GM12891 (cell line): ENCODE measurements around the gene HAPSTR1.
"Not testable (repeated sequence)": the region's sequence is repeated elsewhere in the genome, so short reads cannot be mapped to it uniquely, and the experiment has no call there.

Experiments
- DNase-seq: peaks from one replicate; pipeline ENCODE4 v3.0.0; 2011; ENCODE audit warnings: low spot score; ENCODE audit not compliant: insufficient read length
- FAIRE-seq: peaks from 2 replicates; lab custom pipeline; 2011; peaks lifted over from hg19 to GRCh38; lab: Jason Lieb, UNC
- PAX5 ChIP-seq: IDR thresholded peaks from 2 replicates; pipeline ENCODE4 v1.6.1; 2011; ENCODE audit warnings: low read length, moderate library complexity, mild to moderate bottlenecking; ENCODE audit not compliant: insufficient read depth, severe bottlenecking
- POLR2A ChIP-seq: IDR thresholded peaks from 2 replicates; pipeline ENCODE4 v1.6.1; 2011; ENCODE audit warnings: low read depth, low read length, control low read depth
- POLR2AphosphoS5 ChIP-seq: IDR thresholded peaks from 2 replicates; pipeline ENCODE4 v1.6.1; 2011; ENCODE audit warnings: low read depth, low read length, control low read depth
- POU2F2 ChIP-seq: IDR thresholded peaks from 2 replicates; pipeline ENCODE4 v1.6.1; 2011; ENCODE audit warnings: low read depth, mild to moderate bottlenecking, control low read depth, low read length, moderate library complexity
- SPI1 ChIP-seq: IDR thresholded peaks from 2 replicates; pipeline ENCODE4 v1.6.1; 2011; ENCODE audit warnings: low read depth, low read length, control low read depth
- TAF1 ChIP-seq: IDR thresholded peaks from 2 replicates; pipeline ENCODE4 v1.6.1; 2011; ENCODE audit warnings: low read depth, low read length, control low read depth

HAPSTR1 gene

GRCh38 chr16:9082422-9082821 lies 9.0 kb upstream of the HAPSTR1 start:
- no peak for TF ChIP-seq PAX5
- TF ChIP-seq TAF1 = no peak
- TF ChIP-seq SPI1 = no peak
- no peak for TF ChIP-seq POU2F2
- TF ChIP-seq POLR2A = no peak
- TF ChIP-seq POLR2AphosphoS5 = no peak
- no peak for DNase-seq
- no peak for FAIRE-seq

GRCh38 chr16:9087733-9088132 lies 3.7 kb upstream of the HAPSTR1 start:
- not testable (repeated sequence) for FAIRE-seq

GRCh38 chr16:9088848-9089247 lies 2.6 kb upstream of the HAPSTR1 start:
- DNase-seq = no peak

More at GRCh38 chr16:9087733-9088132, 3.7 kb upstream of the HAPSTR1 start:
- not testable (repeated sequence) for DNase-seq

GRCh38 chr16:9089660-9090059 lies 1.8 kb upstream of the HAPSTR1 start:
- no peak for FAIRE-seq
- TF ChIP-seq PAX5 (no peak), POU2F2 (no peak), TAF1 (no peak), POLR2AphosphoS5 (no peak), POLR2A (no peak)
- DNase-seq = no peak

More at GRCh38 chr16:9088848-9089247, 2.6 kb upstream of the HAPSTR1 start:
- no peak for FAIRE-seq
- TF ChIP-seq POLR2A (no peak), SPI1 (no peak), PAX5 (no peak), POLR2AphosphoS5 (no peak), POU2F2 (no peak), TAF1 (no peak)

GRCh38 chr16:9090101-9090959 lies 1.1 kb upstream of the HAPSTR1 start:
- peak; percentile 35 for DNase-seq
- peak; percentile 23 for FAIRE-seq
- no peak for TF ChIP-seq TAF1

GRCh38 chr16:9091867-9092281 lies 430 bp downstream of the HAPSTR1 start:
- DNase-seq = peak; percentile 24
- no peak for TF ChIP-seq POU2F2
- TF ChIP-seq PAX5 = no peak
- TF ChIP-seq SPI1 = no peak
- TF ChIP-seq POLR2A = no peak
- no peak for TF ChIP-seq POLR2AphosphoS5
- TF ChIP-seq TAF1 = no peak
- peak; percentile 23 for FAIRE-seq

- DNase-seq = peak; percentile 21
- TF ChIP-seq PAX5 = no peak
- peak; percentile 42; the same call in 1 of the 2 replicates for TF ChIP-seq POLR2AphosphoS5
- FAIRE-seq = no peak
Measured at GRCh38 chr16:9092282-9092977, 986 bp downstream of the HAPSTR1 start.

- no peak for DNase-seq
- TF ChIP-seq POU2F2 (no peak), POLR2A (no peak), PAX5 (no peak), SPI1 (no peak), POLR2AphosphoS5 (no peak), TAF1 (no peak)
- no peak for FAIRE-seq
Measured at GRCh38 chr16:9092978-9093344, 1.5 kb downstream of the HAPSTR1 start.

GRCh38 chr16:9094011-9094846 lies 2.8 kb downstream of the HAPSTR1 start:
- DNase-seq = no peak
- FAIRE-seq = peak; percentile 9

More at GRCh38 chr16:9094011-9094846, 2.8 kb downstream of the HAPSTR1 start:
- TF ChIP-seq SPI1 = no peak
- no peak for TF ChIP-seq TAF1
- TF ChIP-seq POU2F2 = no peak
- TF ChIP-seq PAX5 = no peak
- no peak for TF ChIP-seq POLR2AphosphoS5
- TF ChIP-seq POLR2A = no peak
